GM19438 (cell line): ENCODE data around the gene TM9SF1.
"Not testable (repeated sequence)": the region's sequence is repeated elsewhere in the genome, so short reads cannot be mapped to it uniquely, and the experiment has no call there.

ENCODE experiments used
- ATAC-seq: cut with Tn5 transposase; IDR thresholded peaks from one replicate; pipeline ENCODE4 v1.9.1; 2021; ENCODE audit warnings: low read depth; ENCODE audit not compliant: unreplicated experiment

TM9SF1 gene

GRCh38 chr14:24224618-24225071, 29.4 kb upstream of the TM9SF1 start:
- ATAC-seq, result no peak

GRCh38 chr14:24222987-24223386, 27.7 kb upstream of the TM9SF1 start:
- ATAC-seq, result not testable (repeated sequence)

- no peak for ATAC-seq
These were observed 24.3 kb upstream of the TM9SF1 start for GRCh38 chr14:24219521-24219920.

DNA sequence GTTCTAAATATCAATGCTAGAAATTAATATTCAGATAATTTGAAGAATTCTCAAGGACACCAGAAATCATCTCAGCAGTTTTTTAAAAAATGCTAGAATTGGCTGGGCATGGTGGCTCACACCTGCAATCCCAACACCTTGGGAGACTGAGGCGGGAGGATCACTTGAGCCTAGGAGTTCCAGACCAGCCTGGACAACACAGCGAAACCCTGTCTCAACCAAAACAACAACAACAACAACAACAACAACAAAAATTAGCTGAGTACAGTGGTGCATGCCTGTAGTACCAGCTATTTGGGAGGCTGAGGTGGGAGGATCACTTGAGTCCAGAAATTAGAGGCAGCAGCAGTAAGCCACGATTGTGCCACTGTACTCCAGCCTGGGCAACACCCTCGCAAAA, 23.8 kb upstream of the TM9SF1 start:
- no peak for ATAC-seq

DNA sequence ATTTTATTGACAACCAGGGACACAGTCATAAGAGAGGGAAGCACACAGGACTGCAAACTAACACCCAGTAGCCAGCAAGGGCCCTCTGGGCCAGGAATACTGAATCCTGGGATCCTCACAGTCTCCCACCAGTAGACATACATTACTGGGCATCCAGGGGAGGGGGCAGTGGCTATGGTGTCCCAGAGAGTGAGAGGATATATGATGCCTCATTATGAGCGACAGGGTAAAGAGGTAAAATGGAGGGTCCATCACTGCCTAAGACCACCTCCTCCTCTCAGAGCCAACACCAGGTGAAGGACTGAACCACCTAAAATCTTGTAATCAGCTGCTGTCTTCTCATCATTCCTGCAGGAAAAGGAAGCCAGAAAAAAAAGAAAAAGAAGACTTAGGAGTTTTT, 21.6 kb upstream of the TM9SF1 start:
- not testable (repeated sequence) for ATAC-seq

GRCh38 chr14:24216345-24216699, 21.1 kb upstream of the TM9SF1 start:
- ATAC-seq, result no peak

DNA sequence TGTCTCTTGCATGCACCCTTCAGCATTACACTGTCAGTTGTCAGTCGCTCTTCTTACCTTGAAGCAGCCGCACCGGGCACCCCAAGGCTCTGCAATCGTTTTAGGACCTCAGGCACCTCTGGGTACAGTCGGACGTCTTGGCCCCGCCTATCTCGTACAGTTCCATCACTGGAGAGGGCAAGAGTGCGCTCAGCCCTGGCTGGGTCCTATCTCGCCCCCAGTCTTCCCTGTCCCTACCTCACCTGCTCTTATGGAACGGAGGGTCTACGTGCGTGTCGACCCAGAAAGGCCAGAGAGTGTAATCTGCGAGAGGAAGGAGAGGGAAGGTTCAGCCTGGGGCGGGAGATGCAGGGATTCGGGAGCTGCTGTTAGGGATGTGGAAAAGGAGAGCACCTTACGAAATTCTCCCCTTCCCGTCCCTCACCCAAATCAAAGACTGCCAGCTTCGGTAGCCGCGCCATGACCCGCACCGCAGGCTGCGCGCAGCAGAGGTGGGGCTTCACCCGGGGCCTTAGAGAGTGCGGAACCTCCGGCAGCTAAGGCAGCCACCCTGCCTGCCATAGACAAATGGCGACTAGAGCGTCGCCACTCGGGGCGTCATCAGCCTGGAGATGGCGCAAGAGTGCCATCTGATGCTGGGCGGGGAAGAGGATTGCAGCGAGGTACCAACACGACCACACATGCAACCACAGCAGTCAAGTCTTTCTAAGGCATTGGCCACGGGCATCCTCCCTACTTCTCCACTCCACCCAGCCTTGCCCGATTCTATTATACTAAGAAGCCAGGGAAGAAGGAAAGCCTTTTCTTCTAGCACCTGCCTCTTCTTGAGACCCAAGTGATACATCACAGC, 20.5 kb upstream of the TM9SF1 start, which contains the start of gene MDP1:
Gene MDP1 (minus strand): TSS at position 572 of the 850 bp plus-strand sequence. CDS start 111 bp downstream, at position 461.
- peak; percentile 57 for ATAC-seq

GRCh38 chr14:24213866-24214662, 18.8 kb upstream of the TM9SF1 start:
- ATAC-seq, result no peak

- peak; percentile 76 for ATAC-seq
These were observed 18.0 kb upstream of the TM9SF1 start, which contains the start of gene CHMP4A for GRCh38 chr14:24212924-24213865. CHMP4A (minus strand) TSS chr14:24213488; CDS start chr14:24213439, 49 bp downstream.

DNA sequence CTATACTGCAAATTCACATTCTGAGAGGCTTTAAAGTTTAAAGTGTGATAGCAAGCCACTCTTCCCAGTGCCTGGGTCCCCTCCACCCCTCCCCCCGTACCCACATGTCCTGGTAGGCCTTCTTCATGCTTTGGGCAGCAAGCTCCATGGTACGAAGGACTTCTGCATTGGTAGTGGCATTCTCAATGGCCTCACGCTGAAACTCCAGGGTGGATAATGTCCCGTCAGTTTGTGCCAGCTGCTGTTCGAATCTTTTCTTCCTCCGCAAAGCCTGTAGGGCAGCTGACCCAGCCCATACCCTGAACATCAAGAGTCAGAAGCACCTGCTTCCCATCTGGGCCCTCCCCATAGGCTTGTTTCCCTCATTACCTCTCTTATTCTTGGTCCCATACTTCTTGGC, 16.1 kb upstream of the TM9SF1 start:
- no peak for ATAC-seq

GRCh38 chr14:24207625-24208024, 12.4 kb upstream of the TM9SF1 start:
- no peak for ATAC-seq

DNA sequence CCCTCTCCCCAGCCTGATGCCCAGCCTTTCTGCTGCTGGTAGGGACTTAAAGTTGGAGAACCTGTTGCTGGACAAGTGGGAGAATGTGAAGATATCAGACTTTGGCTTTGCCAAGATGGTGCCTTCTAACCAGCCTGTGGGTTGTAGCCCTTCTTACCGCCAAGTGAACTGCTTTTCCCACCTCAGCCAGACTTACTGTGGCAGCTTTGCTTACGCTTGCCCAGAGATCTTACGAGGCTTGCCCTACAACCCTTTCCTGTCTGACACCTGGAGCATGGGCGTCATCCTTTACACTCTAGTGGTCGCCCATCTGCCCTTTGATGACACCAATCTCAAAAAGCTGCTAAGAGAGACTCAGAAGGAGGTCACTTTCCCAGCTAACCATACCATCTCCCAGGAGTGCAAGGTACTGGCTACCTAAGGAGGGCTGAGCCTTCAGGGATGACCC, 11.9 kb upstream of the TM9SF1 start:
- ATAC-seq, result no peak

DNA sequence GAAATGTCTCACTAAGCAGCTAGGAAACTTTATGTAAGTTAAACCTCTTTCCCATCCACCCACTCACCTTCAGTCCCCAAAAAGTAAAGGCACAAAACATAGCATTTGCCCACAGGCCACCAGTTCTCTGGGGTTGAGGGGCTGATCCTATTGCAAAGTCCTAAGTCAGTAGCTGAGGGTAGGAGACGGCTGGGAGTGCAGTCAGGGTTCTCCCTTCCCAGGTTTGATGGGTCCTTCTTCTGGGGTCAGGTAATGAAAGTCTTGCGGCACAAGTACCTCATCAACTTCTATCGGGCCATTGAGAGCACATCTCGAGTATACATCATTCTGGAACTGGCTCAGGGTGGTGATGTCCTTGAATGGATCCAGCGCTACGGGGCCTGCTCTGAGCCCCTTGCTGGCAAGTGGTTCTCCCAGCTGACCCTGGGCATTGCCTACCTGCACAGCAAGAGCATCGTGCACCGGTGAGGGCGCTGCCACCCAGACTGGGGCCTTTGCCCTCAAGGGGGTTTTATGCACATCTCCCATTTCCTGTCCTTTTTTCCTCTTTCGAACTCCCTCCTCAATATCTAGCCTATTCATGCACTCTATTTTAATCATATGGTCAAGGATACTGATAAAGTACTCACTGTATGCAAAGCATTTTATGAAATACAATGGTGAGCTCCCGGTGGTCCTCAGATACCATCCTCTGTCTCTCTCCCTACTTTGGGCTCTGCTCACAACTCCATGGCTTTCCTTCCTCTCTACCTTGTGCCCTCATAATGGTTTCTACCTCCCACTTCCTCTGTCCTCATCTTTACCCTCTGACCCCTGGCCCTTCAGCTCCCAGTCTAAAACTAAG, 11.2 kb upstream of the TM9SF1 start:
- no peak for ATAC-seq

DNA sequence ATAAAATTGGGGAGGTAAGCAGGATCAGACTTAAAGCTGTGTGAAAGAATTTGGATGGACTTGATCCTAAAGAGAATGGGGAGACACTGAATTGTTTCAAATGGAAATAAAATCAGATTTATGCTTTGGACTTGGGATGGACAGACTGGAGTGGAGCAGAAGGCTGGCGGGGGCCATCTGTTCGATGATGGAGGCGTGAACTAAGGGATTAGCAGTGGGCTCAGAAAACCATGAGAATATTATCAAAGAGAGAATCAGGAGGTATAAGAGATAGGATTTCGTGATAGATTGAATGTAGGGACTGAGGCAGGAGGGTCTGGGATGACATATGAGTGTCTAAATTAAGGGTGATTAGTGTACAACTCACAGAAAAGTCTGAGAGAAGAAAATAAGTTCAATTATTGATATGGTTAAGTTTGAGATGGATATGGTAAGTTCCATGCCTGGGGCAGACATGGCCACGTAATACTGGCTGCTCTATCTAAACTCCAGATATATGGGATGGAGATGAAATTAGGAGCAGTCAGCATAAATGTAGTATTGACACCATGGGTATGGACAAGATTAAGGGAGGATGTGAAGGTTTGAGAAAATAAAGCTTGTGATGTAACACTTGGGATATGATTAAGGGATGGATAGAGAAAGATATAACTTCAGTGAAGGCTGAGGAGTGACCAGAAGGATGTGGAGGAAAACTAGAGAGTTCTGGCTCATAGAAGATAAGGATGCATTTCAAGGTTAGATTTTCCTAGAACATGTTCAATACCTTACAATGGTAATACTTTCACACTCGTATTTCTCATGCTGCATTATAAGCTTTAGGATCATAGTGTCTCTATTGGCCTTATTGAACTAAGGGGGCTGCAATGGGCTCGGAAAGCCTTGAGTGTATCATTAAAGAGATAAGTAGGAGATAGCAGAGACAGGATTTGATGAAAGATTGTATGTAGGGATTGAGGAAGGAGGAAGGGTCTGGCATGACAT, 9.2 kb upstream of the TM9SF1 start:
- no peak for ATAC-seq

DNA sequence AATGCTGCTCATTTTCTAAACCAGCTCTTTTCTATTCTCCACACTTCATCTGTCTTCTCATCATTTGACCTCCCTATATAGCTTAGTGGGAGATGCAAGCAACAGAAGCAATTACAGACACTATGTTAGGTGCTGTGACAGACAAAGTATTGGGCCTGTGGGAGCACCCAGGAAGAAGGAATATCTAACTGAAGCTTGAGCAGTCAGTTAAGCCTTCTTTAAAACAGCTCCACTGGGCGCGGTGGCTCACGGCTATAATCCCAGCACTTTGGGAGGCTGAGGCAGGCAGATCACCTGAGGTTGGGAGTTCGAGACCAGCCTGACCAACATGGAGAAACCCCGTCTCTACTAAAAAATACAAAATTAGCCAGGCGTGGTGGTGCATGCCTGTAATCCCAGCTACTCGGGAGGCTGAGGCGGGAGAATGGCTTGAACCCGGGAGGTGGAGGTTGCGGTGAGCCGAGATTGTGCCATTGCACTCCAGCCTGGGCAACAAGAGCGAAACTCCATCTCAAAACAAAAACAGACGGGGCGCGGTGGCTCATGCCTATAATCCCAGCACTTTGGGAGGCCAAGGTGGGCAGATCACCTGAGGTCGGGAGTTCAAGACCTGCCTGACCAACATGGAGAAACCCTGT, 8.1 kb upstream of the TM9SF1 start:
- ATAC-seq, result not testable (repeated sequence)

DNA sequence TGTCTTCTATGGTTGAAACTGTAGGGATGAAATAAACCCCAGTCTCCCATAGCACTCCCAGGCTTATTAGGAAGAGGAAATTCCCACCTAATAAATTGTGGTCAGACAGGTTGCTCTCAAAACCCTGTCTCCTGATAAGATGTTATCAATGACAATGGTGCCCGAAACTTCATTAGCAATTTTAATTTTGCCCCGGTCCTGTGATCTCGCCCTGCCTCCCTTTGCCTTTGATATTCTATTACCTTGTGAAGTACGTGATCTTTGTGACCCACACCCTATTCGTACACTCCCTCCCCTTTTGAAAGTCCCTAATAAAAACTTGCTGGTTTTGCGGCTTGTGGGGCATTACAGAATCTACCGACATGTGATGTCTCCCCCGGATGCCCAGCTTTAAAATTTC, 7.3 kb upstream of the TM9SF1 start:
- not testable (repeated sequence) for ATAC-seq

DNA sequence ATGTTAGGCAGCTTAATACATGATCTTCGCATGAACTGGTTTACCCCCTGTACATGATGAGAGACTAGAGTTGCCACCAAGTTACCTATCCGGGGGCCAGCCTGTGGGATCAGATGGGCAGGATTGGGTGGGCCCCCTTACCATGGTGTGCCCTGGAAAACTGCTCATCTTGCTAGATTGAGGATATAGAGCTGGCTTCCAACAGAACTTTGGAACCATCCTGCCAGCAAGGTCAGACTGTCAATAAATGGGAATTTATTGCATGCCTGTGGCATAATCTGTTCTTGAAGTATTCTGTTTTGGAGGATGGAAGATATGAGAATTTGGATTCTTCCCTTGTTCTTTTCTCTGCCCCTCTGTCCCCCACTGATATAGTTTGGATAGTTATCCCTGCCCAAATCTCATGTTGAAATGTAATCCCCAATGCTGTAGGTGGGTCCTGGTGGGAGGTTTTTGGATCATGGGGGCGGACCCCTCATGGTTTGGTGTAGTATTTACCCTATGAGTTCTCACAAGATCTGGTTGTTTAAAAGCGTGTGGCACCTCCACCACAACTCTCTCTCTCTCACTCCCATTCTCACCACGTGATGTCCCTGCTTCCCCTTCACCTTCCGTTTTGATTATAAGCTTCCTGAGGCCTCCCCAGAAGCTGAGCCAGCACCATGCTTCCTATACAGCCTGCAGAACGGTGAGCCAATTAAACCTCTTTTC, 3.7 kb upstream of the TM9SF1 start:
- ATAC-seq, result no peak
